Stimulated activated CD4-positive, alpha-beta T cell treated with anti-CD3 and anti-CD28 coated beads, Interleukin-2, amount 100 ng/mL, for 48 hours (primary cell): ENCODE measurements around the gene TMEM63C.

ENCODE experiments used
- DNase-seq, 2 donors: peaks; one replicate each; pipeline ENCODE4 v3.0.0-alpha.2; 2020

The TMEM63C gene

GRCh38 chr14:77181603-77182437, at the start of gene TMEM63C:
Gene TMEM63C, plus strand, starts transcription at chr14:77181798. Its CDS starts 37,016 bp downstream, at chr14:77218814.
- peak; percentile 41 to 54 for DNase-seq

- no peak for DNase-seq
These were observed 49.6 kb upstream of the TMEM63C start for GRCh38 chr14:77131871-77132486.

- DNase-seq = peak; percentile 55 to 58
These were observed 47.8 kb upstream of the TMEM63C start for GRCh38 chr14:77133720-77134338.

GRCh38 chr14:77139022-77139421, 42.6 kb upstream of the TMEM63C start:
- DNase-seq = no peak

GRCh38 chr14:77139540-77140358, 41.8 kb upstream of the TMEM63C start:
- DNase-seq = peak; percentile 43 to 56

GRCh38 chr14:77140359-77141213, 41.0 kb upstream of the TMEM63C start:
- DNase-seq = no peak

GRCh38 chr14:77141214-77142004, 40.2 kb upstream of the TMEM63C start, which contains the start of gene ZDHHC22:
Gene ZDHHC22, minus strand, starts transcription at chr14:77141791. Its CDS starts 2,053 bp downstream, at chr14:77139738.
- no peak for DNase-seq

GRCh38 chr14:77142005-77142800, 39.4 kb upstream of the TMEM63C start:
- DNase-seq = no peak

GRCh38 chr14:77143071-77143470, 38.5 kb upstream of the TMEM63C start:
- no peak for DNase-seq

- DNase-seq = no peak
These were observed 37.0 kb upstream of the TMEM63C start for GRCh38 chr14:77144412-77145115.

- no peak for DNase-seq
These were observed 35.4 kb upstream of the TMEM63C start for GRCh38 chr14:77145975-77146740.

- DNase-seq = no peak
These were observed 32.9 kb upstream of the TMEM63C start for GRCh38 chr14:77148510-77149231.

GRCh38 chr14:77151245-77151644, 30.4 kb upstream of the TMEM63C start:
- DNase-seq = peak in 1 of 2 donors; percentile 17

- no peak for DNase-seq
These were observed 29.5 kb upstream of the TMEM63C start for GRCh38 chr14:77151918-77152588.

- DNase-seq = no peak
These were observed 27.8 kb upstream of the TMEM63C start for GRCh38 chr14:77153802-77154201.

GRCh38 chr14:77154421-77154820, 27.2 kb upstream of the TMEM63C start:
- DNase-seq = no peak

- no peak for DNase-seq
These were observed 26.5 kb upstream of the TMEM63C start for GRCh38 chr14:77155083-77155482.
